ENCODE data around the gene PNMA1.

GRCh38 chr14:73750531-73750901, 36.3 kb upstream of the PNMA1 start:
- TF ChIP-seq CTCF (IDR thresholded peaks at IDR 0.05) (no peak), POLR2A (IDR thresholded peaks at IDR 0.05) (no peak)
